ENCODE data around the gene SMYD3. TPM values are rescaled to one million over a fixed set of nuclear protein-coding genes. Genes with fewer than 3 reads are reported as not detected.

The SMYD3 gene
- total RNA-seq, 1 donor from 2014 or later: 22.3 TPM

GRCh38 chr1:246283771-246284410 lies 223.2 kb downstream of the SMYD3 start:
- Histone ChIP-seq H3K27me3 (no peaks in the 10 kb centered on the region), H3K9me3 (no peaks in the 10 kb centered on the region), H3K36me3 (no peaks in the 10 kb centered on the region), H3K4me3 (no peak overlapping the region), H3K4me1 (no peaks in the 10 kb centered on the region), H3K27ac (no peak overlapping the region)
- DNase-seq (ENCODE audit: extremely low spot score in 2 of 2): no peak
- TF ChIP-seq POLR2A (IDR thresholded peaks at IDR 0.05) (no peak), CTCF (IDR thresholded peaks at IDR 0.05) (no peak), POLR2AphosphoS5 (IDR thresholded peaks at IDR 0.05; ENCODE audit: insufficient read depth in 1 of 2, low read depth in 1 of 2) (no peak)
- intact Hi-C loops (cut with DNase I): no loop called here

- Histone ChIP-seq H3K9me3 (no peaks in the 10 kb centered on the region), H3K36me3 (no peaks in the 10 kb centered on the region), H3K27ac (no peak overlapping the region), H3K4me3 (no peak overlapping the region), H3K4me1 (no peaks in the 10 kb centered on the region), H3K27me3 (no peaks in the 10 kb centered on the region)
- intact Hi-C loops (cut with DNase I): no loop called here
- TF ChIP-seq CTCF (IDR thresholded peaks at IDR 0.05): no peak
- DNase-seq (ENCODE audit: extremely low spot score in 2 of 2): no peak
Observed at GRCh38 chr1:246281639-246282038, 225.4 kb downstream of the SMYD3 start.

GRCh38 chr1:246281195-246281594 lies 225.9 kb downstream of the SMYD3 start:
- intact Hi-C loops (cut with DNase I): no loop called here
- Histone ChIP-seq H3K36me3 (no peaks in the 10 kb centered on the region), H3K9me3 (no peaks in the 10 kb centered on the region), H3K27ac (no peak overlapping the region), H3K27me3 (no peaks in the 10 kb centered on the region), H3K4me3 (no peak overlapping the region), H3K4me1 (no peaks in the 10 kb centered on the region)
- TF ChIP-seq POLR2AphosphoS5 (IDR thresholded peaks at IDR 0.05; ENCODE audit: insufficient read depth in 1 of 2, low read depth in 1 of 2) (no peak), CTCF (IDR thresholded peaks at IDR 0.05) (no peak), POLR2A (IDR thresholded peaks at IDR 0.05) (no peak)
- DNase-seq (ENCODE audit: extremely low spot score in 2 of 2): no peak

- Histone ChIP-seq H3K4me1 (no peaks in the 10 kb centered on the region), H3K9me3 (no peaks in the 10 kb centered on the region), H3K4me3 (no peak overlapping the region), H3K36me3 (no peaks in the 10 kb centered on the region), H3K27ac (no peak overlapping the region), H3K27me3 (no peaks in the 10 kb centered on the region)
- DNase-seq (ENCODE audit: extremely low spot score in 2 of 2): no peak
- intact Hi-C loops (cut with DNase I): no loop called here
- TF ChIP-seq POLR2AphosphoS5 (IDR thresholded peaks at IDR 0.05; ENCODE audit: insufficient read depth in 1 of 2, low read depth in 1 of 2): no peak
- TF ChIP-seq POLR2A (IDR thresholded peaks at IDR 0.05): no peak
- TF ChIP-seq CTCF (IDR thresholded peaks at IDR 0.05): no peak
Observed at GRCh38 chr1:246280551-246280950, 226.5 kb downstream of the SMYD3 start.

GRCh38 chr1:246279402-246279801 lies 227.7 kb downstream of the SMYD3 start:
- H3K27me3 ChIP-seq: no peaks in the 10 kb centered on the region
- TF ChIP-seq CTCF (IDR thresholded peaks at IDR 0.05) (no peak), POLR2AphosphoS5 (IDR thresholded peaks at IDR 0.05; ENCODE audit: insufficient read depth in 1 of 2, low read depth in 1 of 2) (no peak), POLR2A (IDR thresholded peaks at IDR 0.05) (no peak)
- no peak overlapping the region for H3K4me3 ChIP-seq
- intact Hi-C loops (cut with DNase I): no loop called here
- H3K4me1 ChIP-seq: no peaks in the 10 kb centered on the region
- no peaks in the 10 kb centered on the region for H3K36me3 ChIP-seq
- no peak overlapping the region for H3K27ac ChIP-seq
- no peak for DNase-seq (ENCODE audit: extremely low spot score in 2 of 2)
- H3K9me3 ChIP-seq: no peaks in the 10 kb centered on the region
